DMS153 treated with DMSO at 0.1 percent for 48 hours (cell line): ENCODE data around the gene HECTD4.

ENCODE experiments used
- DNase-seq: peaks from one replicate; lab custom pipeline; 2025; ENCODE audit not compliant: unreplicated experiment; lab: John Stamatoyannopoulos, UW

The HECTD4 gene

DNA sequence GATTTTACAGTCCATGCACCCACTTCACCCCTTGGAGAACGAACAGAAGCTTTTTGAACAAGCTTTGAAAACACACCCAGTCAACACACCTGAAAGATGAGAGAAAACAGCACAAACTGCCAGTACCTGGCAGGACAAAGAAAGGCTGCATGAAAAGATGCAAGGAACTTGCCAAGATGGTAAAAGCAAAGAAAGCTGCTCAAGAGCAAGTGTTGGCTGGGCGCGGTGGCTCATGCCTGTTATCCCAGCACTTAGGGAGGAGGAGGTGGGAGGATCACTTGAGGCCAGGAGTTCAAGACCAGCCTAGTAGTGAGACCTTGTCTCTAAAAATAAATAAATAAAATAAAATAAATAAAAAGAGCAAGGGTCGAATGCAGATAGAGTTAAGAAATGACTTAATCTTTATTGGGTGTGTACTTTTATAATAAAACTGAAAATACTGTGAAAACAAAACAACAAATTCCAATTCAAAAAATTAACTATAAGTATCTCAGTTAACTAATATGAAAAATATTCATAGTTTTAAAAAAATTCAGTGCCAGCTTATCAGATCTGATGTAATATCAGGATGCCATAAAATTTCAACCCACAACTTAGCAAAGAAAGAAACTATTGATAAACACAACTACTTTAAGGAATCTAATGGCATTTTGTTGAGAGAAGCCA, 59.2 kb downstream of the HECTD4 start:
- DNase-seq, result no peak

DNA sequence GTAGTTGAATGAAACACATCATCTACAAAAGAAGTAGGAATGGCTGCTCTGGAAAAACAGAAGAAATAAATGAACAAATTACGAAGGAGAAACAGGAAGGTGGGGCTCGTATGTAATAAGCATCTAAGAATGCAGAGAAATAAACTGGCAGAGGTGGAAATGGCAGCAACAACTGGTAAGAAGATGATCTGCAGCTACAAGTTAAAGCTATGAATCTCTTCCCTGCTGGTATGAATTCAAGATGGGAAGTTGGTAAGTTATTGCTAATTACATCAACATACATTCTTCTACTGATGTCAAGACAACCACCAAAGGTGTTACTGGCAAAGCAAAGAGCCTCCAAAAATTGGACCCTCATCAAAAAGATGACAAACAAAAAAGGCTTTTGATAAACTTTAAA, 59.8 kb downstream of the HECTD4 start:
- no peak for DNase-seq

DNA sequence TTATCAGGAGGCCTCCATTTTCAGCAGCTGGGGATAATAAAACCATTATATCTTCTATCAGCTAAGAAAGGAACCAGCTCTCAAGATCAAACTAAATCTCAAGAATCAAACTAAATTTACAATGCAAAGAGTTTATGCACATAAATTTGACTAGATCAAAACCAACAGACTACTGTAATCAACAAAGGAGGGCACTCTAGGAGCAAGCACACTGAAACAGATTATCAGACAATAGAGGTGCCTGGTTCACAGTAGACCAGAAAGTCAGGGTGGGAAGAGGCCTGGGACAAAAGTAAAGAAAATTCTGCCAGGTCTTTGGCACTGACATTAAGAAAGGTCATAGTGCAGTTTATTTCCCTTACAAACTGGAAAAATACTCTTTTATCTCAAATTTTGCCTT, 61.0 kb downstream of the HECTD4 start:
- no peak for DNase-seq

DNA sequence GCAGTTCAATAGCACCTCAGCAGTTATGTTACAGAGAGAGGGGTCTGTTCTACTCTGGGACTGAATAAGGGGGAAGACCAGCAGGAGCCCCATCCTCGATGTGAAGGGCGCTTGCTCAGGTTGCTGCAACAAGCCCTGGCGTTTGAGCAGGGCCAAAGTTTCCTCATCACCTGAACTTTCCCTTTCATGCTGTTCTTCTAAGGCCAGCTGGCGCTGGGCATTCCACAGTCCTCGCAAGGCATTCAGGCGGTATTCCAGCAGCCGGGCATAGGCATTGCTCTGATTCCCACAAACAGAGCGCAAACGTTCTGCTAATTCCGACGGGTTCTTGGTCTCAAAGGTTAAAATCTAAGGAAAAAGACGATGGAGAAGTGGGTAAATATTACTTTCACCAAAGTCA, 62.8 kb downstream of the HECTD4 start:
- DNase-seq, result no peak

DNA sequence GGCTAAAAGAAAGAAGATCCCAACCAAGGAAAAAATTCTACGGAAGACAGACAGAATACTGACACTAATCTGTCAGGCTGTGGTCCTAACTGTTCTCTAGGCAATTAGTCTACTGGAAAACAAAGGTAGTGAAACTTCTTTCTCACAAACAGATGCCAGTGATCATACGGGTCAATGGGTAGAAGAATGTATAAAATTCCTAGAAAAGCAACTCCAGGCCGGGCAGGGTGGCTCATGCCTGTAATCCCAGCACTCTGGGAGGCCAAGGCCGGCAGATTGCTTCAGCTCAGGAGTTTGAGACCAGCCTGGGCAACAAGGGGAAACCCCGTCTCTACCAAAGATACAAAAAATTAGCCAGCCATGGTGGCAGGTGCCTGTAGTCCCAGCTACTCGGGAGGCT, 64.8 kb downstream of the HECTD4 start:
- no peak for DNase-seq

DNA sequence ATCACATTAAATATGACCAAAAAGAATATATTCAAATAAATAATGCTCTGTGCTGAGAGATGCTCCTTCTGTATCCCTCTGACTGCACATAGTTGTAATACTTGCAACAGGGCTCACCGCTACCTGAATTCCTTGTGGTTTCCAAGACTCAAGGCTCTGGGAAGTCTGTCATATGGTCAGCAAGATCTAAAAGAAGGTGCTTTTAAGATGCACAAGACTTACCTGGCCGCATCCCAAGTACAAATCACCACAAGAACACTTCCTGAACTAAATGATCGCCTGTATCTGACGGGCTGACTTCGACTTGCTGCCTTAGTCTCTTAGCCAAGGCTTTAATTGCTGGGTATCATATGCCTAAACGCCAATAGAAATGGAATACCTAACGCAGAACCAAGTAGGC, 67.2 kb downstream of the HECTD4 start:
- no peak for DNase-seq

DNA sequence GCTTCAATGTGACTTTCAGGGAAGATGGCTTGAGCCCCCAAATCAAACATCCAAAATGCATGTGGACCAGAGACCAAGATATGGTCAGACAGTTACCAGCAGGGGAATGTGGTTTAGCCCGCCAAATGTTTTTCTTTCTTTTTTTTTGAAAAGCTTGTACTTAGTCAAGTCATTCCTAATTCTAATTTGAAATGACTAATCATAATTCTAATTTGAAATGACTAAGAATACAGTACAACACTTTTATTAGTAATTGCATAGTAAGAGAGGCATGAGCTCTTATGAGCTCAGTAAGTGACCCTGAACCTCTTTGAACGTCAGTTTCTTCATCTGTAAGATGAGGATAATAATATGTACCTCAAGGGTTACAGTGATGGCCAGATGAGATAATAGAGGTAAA, 72.4 kb downstream of the HECTD4 start:
- no peak for DNase-seq

DNA sequence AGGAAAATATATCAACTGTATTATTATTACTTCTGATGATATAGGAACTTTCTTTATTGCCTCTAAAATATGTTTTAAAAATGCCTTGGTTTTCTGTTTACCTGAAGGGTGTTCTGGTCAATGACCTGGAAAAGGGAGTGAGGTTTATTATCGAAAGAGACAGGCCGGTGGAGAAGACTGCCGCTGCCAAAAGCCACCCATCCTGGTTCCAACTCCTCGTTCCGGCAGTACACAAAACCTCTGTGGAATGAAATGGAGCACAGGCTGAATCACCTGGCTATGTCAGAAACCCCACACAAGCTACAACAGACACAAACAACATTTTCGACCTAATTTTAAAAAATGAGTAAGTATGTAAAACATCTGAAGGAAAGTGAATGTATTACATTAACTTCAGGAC, 73.6 kb downstream of the HECTD4 start:
- DNase-seq, result no peak

DNA sequence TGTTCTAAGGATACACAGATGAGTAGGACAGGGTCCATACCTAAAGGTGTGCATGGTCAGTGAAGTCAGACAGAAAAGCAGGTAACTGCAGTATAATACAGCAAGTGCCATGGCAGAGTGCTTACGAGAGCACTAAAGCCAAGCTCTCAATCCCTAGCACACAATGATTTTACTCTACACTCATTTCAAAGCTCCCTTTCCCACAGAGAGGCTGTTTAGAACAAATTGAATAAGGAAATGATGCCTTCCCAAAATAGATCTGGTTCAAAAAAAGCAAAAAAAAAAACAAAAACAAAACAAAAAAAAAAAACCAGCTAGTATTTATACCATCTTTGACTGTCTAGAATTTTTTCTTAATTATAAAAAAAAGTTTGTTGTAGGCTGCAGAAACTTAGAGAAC, 74.1 kb downstream of the HECTD4 start:
- DNase-seq, result no peak

DNA sequence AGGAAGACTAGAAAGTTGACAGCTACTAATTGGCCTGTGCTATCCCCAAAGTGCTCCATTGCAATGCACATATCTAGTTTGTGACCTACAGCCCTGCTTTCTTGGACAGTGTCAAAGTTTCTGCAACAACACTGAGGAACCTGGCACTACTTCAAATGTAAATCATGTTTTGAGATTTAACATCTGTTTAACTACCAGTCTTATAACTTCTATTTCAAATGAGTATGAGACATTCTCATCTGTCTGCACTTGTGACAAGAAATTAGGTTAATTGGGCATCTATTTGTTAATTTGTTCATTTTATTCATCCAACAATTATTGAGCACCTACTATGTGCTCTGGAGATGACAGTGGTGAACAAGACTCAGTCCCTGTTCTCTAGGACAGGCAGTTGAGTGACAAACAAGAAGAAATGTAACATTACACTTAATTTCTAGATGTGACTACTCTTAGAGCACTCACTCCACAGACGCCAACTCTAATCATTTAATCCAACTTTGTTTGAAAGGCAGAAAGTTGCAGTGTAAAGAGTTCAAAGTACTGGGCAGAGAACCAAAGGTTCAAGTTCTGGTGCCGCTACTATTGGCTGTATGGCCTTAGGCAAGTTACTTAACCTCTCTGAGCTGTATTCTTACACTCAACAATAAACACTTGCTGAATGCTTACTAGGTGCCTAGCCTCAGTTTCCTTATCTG, 74.8 kb downstream of the HECTD4 start:
- no peak for DNase-seq

DNA sequence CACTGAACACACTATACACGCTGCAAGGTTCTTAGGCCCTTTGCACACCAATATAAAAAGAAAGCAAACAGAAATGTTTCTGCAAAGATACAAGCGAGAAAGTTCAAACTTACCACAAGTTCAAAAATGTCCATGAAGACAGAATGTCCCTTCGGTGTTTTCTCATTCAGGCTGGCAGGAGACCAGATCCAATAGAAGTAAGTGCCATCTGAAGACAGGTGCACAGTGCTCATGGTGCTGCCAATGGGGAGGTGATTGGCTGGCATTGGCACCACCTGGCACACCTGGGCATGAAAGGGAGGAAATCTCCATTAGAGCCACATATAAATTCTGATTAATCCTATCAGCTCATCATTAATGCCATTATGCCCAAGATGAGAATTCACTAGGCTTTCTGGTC, 76.3 kb downstream of the HECTD4 start:
- no peak for DNase-seq

DNA sequence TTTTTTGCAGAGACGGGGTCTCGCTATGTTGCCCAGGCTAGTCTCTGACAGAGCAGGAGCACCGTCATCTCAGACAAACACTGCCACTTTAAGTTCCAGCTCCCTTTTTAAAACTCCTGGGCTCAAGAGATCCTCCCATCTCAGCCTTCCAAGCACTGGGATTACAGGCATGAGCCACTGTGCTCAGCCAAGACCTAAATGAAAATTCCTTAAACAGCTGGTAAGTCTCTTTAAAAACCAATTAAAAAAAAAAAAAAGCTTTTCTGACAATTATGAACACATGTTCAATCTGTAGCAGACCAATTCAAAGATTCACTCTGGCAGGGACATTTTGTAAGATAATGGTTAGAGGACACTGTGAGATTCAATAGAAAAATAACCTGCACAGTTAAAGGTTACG, 77.8 kb downstream of the HECTD4 start:
- DNase-seq, result no peak

DNA sequence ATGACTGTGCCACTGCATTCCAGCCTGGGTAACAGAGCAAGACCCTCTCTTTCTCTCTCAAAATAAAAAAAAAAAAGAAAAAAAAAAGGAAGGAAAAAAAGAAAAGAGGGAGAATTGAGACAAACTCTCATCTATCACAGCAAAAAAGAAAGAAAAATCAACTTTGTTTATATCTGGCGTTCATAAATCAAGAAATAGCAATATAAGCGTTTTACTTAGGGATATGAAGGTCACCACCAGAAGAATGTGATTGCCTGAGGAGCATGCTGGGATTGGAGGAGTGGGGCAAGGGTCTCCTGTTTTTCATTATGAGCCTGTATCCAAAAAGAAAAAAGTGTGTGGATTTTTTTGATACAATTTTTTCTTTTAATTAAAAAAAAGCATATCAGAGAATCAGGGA, 78.4 kb downstream of the HECTD4 start:
- no peak for DNase-seq

DNA sequence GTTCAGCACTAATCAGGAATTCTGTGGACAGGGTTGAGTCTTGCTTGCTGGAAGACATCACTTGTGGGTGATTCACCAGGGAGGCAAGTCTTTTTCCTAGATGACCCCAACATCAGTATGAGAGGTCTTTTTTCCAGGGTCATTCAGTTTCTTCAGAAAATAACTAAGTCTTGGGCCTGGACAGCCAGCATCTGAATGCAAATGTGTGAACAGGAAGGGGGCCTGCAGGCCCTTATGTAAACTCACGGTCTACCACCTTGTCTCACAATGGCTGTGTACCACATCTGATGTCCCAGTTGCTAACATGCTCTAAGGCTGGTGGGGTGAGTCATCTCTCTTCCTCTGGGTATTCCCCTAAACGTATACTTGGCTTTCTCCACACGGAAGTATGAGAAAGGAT, 79.2 kb downstream of the HECTD4 start:
- DNase-seq, result no peak

DNA sequence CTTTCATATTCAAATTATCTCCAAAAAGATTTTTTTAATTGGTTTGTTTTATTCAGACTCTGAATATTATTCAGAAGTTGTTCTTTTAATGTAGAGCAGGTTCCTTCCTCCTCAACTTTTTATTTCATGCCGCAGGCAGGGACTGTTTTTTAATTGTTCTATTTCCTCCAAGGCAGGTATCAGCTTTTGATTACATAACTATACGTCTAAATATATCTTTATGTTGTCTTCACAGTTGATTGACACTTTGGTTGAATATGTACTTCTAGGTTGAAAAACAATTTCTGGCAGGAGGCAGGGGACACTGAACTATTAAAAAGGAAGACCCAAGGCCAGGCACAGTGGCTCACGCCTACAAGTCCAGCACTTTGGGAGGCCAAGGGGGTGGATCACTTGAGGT, 82.5 kb downstream of the HECTD4 start:
- DNase-seq, result no peak

DNA sequence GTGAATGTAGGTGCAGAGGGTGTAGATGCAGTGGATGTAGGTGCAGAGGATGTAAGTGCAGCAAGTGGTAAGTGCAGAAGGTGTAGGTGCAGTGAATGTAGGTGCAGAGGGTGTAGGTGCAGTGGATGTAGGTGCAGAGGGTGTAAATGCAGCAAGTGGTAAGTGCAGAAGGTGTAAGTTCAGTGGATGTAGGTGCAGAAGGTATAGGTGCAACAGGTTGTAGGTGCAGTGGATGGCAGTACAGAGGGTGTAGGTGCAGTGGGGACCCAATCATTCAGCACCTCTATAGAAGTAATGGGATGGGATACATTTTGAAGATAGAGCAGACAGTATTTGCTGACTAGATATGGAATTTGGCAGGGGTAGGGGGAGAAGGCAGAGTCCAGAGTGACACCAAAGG, 85.0 kb downstream of the HECTD4 start:
- no peak for DNase-seq

DNA sequence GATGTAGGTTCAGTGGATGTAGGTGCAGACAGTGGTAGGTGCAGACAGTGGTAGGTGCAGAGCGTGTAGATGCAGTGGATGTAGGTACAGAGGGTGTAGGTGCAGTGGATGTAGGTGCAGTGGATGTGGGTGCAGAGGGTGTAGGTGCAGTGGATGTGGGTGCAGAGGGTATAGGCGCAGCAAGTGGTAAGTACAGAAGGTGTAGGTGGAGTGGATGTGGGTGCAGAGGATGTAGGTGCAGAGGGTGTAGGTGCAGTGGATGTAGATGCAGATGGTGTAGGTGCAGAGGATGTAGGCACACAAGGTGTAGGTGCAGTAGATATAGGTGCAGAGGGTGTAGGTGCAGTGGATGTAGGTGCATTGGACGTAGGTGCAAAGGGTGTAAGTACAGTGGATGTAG, 86.0 kb downstream of the HECTD4 start:
- DNase-seq, result no peak

DNA sequence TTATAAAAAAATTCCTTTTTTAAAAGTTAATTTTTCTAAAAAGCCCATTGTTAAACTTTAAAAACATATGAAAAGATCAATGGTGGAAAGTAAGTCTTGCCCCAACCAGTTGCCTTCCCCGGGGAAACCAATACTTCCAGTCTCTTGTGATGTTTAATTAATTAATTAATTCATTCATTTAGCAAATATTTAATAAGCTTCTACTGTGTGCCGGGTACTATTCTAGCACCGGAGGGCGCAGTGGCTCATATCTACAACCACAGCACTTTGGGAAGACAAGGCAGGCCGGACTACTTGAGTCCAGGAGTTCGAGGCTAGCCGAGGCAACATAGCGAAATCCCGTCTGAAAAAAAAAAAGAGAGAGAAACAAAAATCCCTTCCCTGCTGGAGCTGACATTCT, 87.4 kb downstream of the HECTD4 start:
- DNase-seq, result no peak

DNA sequence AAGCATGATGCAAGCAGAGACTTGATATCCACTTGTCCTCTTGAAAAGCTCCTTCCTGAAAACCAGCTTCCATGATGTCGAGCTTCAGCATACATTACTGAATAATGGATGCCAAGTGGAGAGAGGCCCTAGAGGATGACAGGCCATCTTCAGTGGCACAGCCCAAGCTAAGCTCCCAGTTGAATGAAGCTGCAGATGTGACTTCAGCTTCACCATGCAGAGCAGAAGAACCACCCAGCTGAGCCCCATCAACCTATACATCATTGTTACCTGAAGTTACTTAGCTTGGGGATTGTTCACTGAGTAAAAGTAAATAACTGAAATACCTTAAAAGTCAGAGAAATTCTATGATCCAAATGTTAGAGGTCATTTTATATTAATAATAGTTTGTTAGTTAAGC, 93.6 kb downstream of the HECTD4 start:
- DNase-seq, result no peak

DNA sequence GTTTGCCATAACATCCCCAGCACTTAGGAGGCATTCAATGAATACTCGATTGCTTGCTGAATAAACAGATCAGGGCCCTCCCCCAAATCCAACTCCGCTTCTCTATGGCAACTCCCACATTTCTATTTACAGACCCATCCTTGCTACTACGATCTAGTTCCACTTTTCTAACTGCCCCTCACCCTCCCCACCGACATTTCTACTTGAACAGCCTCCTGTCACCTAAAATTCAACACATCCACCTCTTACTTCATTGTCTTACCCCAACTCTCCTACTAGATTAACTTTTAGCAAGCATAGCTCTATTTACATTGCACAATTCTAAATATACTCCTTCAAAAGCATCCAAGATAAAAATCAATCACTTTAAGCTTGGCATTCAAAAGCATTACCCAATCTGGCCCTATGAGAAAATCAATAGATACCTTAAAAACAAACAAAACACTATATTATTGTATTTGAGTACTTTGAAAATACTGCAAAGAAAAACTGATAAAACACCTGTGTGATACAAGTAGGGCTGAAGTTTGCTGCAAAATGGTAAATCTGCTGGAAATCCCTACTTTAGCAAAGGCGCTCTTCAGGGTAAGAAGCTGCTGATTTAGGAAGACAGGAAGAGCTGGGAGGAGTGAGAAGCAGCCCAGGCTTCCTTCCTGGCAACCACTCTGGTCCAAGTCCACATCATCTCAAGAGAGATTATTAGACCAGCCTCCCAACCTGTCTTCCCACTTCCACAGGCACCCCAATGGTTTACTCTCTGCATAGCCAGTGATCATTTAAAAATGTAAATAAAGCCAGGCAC, 96.4 kb downstream of the HECTD4 start:
- no peak for DNase-seq

DNA sequence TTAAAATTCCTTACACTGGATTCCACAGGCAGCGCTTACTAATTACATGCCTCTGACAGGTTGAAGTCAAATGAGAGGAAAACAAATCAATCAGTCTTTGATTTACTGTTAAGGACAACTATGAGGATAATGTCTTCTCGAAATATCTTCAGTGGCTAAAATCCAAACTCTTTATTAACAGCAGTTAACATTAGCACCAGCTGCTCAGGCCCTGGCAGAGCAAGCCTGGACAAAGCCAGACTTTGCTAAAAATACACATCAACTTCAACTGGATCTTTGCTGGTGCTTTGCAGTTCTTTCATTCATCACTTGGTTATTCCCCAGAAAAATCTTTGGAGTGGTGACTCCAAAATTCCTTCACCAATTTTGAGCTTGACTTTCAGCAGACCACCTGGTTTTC, 98.7 kb downstream of the HECTD4 start:
- DNase-seq, result no peak

DNA sequence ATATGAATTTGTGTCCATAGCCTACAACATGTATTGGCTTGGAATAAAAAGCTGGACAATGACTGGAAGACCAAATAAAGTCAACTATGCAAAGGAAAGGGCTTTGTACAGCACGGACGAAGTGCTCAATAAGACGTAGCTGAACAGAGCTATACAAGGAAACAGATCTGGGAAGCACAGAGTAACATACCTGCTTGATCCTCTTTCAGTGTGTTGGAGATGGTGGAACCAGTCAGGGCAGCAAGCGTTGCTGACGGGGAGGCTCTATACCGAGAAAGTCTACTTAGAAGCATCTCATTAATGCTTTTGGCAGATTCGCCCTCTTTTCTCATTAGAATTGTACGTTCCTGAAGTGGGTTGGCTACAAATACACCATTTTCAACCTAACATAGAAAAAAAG, 99.3 kb downstream of the HECTD4 start:
- no peak for DNase-seq
